Adrenal gland (tissue), 12 donors: ENCODE data around the gene SAMHD1. TPM values are rescaled to one million over a fixed set of nuclear protein-coding genes. Genes with fewer than 3 reads are reported as not detected.

Source experiments
- DNase-seq, 7 donors: peaks; one replicate each; pipeline ENCODE4 v3.0.0-alpha.2; 2019 to 2020
- H3K27ac ChIP-seq, 5 donors: fragments of 200-600 bp; sonication (generic) in 4 of 5; 1 replicate in 3 of 5; 2 replicates in 2 of 5; pipeline versions ENCODE4 v1.5.1 to v1.8.0; 2016 to 2020; ENCODE audit warnings: mild to moderate bottlenecking in 1 of 5
- H3K27me3 ChIP-seq: fragments of 200-600 bp; 2 replicates; pipeline ENCODE4 v1.8.0; 2021
- H3K36me3 ChIP-seq, 2 donors: fragments of 200-600 bp; replicated peaks in 1 of 2; 1 replicate in 1 of 2; 2 replicates in 1 of 2; pipeline versions ENCODE4 v1.5.1 to v1.8.0; 2018 to 2022
- H3K4me1 ChIP-seq, 2 donors: fragments of 200-600 bp; replicated peaks in 1 of 2; 1 replicate in 1 of 2; 2 replicates in 1 of 2; pipeline versions ENCODE4 v1.5.1 to v1.8.0; 2018 to 2021
- H3K4me3 ChIP-seq, 4 donors: fragments of 200-600 bp; sonication (generic) in 3 of 4; one replicate each; pipeline ENCODE4 v1.5.1; 2016 to 2018
- H3K9me3 ChIP-seq, 3 donors: fragments of 200-600 bp; sonication (generic) in 1 of 3; replicated peaks in 1 of 3; 1 replicate in 2 of 3; 2 replicates in 1 of 3; pipeline versions ENCODE4 v1.5.1 to v1.8.0; 2016 to 2021
- POLR2A ChIP-seq, 2 donors: fragments of 450-650 bp; IDR thresholded peaks; one replicate each; pipeline ENCODE4 v1.6.1; 2017; ENCODE audit warnings: antibody characterized with exemption in 2 of 2, mild to moderate bottlenecking in 2 of 2, moderate library complexity in 1 of 2
- WGBS, 4 donors: extraction: QIAGEN DNeasy Blood & Tissue Kit in 2 of 4; methylation state at CpG; one replicate each; pipeline versions ENCODE4 v1.1.5 to v1.1.7; 2013 to 2017; 5-methylcytosine and 5-hydroxymethylcytosine counted together
- intact Hi-C, 2 donors: fragments of 100-400 bp; cut with DNase I; formaldehyde crosslinking; loops; one replicate each; pipeline versions ENCODE4 v1.14.1 to v1.15.0; 2022 to 2023
- polyA plus RNA-seq, 3 donors: library from polyadenylated mRNA; stranded (reverse); fragments of 200-250 nt in 2 of 3; fragments of 350-450 nt in 1 of 3; fragmentation: Illumina TruSeq in 1 of 3; extraction: RNeasy Lipid Tissue Mini Kit (QIAGEN cat#74804) in 1 of 3; gene quantifications; one replicate each; pipeline ENCODE4 v1.2.3, GENCODE V29; 2013 to 2014
- total RNA-seq, 9 donors: library from RNA; depleted of rRNA in 4 of 9; stranded (reverse); fragments of >200 nt in 4 of 9; fragments of 120-200 nt in 1 of 9; fragmentation: NEBNext Ultra II Directional in 1 of 9; extraction: Animal tissue kit (Norgen Biotek cat#: 25700) in 1 of 9; gene quantifications; one replicate each; pipeline versions ENCODE4 v1.1.0 to v1.2.4, GENCODE V29; 2013 to 2023
- TF ChIP-seq, protein P1 (sequence below), 6 experiments: fragments of 450-650 bp in 4 of 6; fragments of 200-600 bp in 2 of 6; sonication (generic) in 1 of 6; IDR thresholded peaks; 1 replicate in 5 of 6; 2 replicates in 1 of 6; pipeline versions ENCODE4 v1.5.1 to v1.8.0; 2016 to 2021; ENCODE audit warnings: antibody characterized with exemption in 6 of 6, mild to moderate bottlenecking in 2 of 6, moderate library complexity in 1 of 6
- donor health status: healthy with polysubstance abuse.
- donor health status: Bipolar disorder and iron deficiency.
- donor health status: DM: yes; HTN: yes; CAD: no.
- donor health status: DM: no; HTN: no; CAD: no.
- donor health status: DM: no; HTN: no; CAD: no.
- donor health status: DM: yes; HTN: yes; CAD: no.

The SAMHD1 gene
- total and polyA plus RNA-seq, 12 donors, result 27.1 to 232 (median 92.1) TPM

- DNase-seq, result no peak
- Histone ChIP-seq H3K4me3 (no peak overlapping the region), H3K36me3 (no peaks in the 10 kb centered on the region), H3K4me1 (no peaks in the 10 kb centered on the region), H3K27ac (no peak overlapping the region), H3K27me3 (no peaks in the 10 kb centered on the region), H3K9me3 (no peaks in the 10 kb centered on the region)
- TF ChIP-seq, protein P1, sequence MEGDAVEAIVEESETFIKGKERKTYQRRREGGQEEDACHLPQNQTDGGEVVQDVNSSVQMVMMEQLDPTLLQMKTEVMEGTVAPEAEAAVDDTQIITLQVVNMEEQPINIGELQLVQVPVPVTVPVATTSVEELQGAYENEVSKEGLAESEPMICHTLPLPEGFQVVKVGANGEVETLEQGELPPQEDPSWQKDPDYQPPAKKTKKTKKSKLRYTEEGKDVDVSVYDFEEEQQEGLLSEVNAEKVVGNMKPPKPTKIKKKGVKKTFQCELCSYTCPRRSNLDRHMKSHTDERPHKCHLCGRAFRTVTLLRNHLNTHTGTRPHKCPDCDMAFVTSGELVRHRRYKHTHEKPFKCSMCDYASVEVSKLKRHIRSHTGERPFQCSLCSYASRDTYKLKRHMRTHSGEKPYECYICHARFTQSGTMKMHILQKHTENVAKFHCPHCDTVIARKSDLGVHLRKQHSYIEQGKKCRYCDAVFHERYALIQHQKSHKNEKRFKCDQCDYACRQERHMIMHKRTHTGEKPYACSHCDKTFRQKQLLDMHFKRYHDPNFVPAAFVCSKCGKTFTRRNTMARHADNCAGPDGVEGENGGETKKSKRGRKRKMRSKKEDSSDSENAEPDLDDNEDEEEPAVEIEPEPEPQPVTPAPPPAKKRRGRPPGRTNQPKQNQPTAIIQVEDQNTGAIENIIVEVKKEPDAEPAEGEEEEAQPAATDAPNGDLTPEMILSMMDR (IDR thresholded peaks at IDR 0.05), result no peak
- TF ChIP-seq POLR2A (IDR thresholded peaks at IDR 0.05), result no peak
- 92 to 98% (median 95%) methylated on average over 4 of the region's 4 CpGs for WGBS, 4 donors
- intact Hi-C loops, result no loop called here
These were observed 41.4 kb upstream of the SAMHD1 start for GRCh38 chr20:36992802-36993334.

GRCh38 chr20:36991703-36992102 lies 40.2 kb upstream of the SAMHD1 start:
- no peaks in the 10 kb centered on the region for H3K27me3 ChIP-seq
- H3K4me1 ChIP-seq, result no peaks in the 10 kb centered on the region
- no peak overlapping the region for H3K4me3 ChIP-seq
- no peak for DNase-seq
- 90 to 96% (median 92%) methylated on average over 3 of the region's 3 CpGs for WGBS, 4 donors
- no peak overlapping the region for H3K27ac ChIP-seq
- no peaks in the 10 kb centered on the region for H3K9me3 ChIP-seq
- no peaks in the 10 kb centered on the region for H3K36me3 ChIP-seq
- intact Hi-C loops, result no loop called here
- TF ChIP-seq POLR2A (IDR thresholded peaks at IDR 0.05), result no peak
- TF ChIP-seq, protein P1 (IDR thresholded peaks at IDR 0.05), result no peak

DNA sequence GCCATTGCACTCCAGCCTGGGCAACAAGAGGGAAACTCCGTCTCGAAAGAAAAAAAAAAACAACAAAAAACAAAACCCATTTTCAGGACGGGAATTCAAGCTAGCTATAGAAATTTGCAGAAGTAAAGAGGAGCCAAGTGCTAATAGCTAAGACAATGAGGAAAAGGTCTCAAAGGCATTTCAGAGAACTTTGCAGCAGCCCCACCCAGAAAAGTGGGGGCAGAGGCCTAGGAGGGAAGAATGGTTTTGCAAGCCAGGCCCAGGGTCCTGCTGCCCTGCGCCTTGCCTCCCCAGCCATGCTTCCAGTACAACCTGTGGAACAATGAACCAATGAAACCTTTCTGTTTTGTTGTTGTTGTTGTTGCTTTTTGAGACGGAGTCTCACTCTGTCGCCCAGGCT lies 38.3 kb upstream of the SAMHD1 start:
- TF ChIP-seq POLR2A (IDR thresholded peaks at IDR 0.05), result no peak
- TF ChIP-seq, protein P1 (IDR thresholded peaks at IDR 0.05), result no peak
- H3K4me1 ChIP-seq, result no peaks in the 10 kb centered on the region
- intact Hi-C loops, result no loop called here
- no peaks in the 10 kb centered on the region for H3K9me3 ChIP-seq
- no peak for DNase-seq
- H3K4me3 ChIP-seq, result no peak overlapping the region
- no peaks in the 10 kb centered on the region for H3K27me3 ChIP-seq
- no peaks in the 10 kb centered on the region for H3K36me3 ChIP-seq
- WGBS, 4 donors, result 76 to 95% (median 80%) methylated on average over 4 to 6 of the region's 6 CpGs
- H3K27ac ChIP-seq, result no peak overlapping the region

DNA sequence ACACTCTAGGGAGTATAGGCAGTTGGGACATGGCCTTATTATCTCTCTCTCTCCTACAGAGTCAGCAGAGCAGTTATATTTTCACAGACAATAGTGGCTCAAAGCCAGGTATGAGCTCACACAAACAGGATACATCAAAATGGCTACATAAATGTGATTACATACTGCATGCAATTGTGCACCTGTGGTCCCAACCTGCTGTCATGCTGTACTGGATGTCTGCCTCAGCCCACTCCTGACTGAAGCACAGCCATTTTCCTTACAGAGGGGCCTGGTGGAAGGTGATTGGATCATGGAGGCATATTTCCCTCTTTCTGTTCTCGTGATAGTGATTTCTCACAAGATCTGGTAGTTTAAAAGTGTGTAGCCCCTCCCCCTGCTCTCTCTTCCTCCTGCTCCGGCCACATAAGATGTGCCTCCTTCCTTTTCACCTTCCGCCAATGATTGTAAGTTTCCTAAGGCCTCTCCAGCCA lies 37.0 kb upstream of the SAMHD1 start:
- intact Hi-C loops, result no loop called here
- 63 to 75% (median 66%) methylated on average over 3 of the region's 3 CpGs for WGBS, 4 donors
- Histone ChIP-seq H3K9me3 (no peaks in the 10 kb centered on the region), H3K27ac (peak overlapping the region in 1 of 5 donors; percentile 22), H3K36me3 (no peaks in the 10 kb centered on the region), H3K27me3 (no peaks in the 10 kb centered on the region), H3K4me1 (no peaks in the 10 kb centered on the region), H3K4me3 (no peak overlapping the region)
- TF ChIP-seq, protein P1 (IDR thresholded peaks at IDR 0.05), result no peak
- no peak for TF ChIP-seq POLR2A (IDR thresholded peaks at IDR 0.05)
- peak in 2 of 7 donors; percentile 13 to 26 for DNase-seq
